SK-N-MC (cell line): ENCODE measurements around the gene VWA7.

Source experiments
- EZH2 ChIP-seq: fragments of 200-600 bp; sonication (generic); IDR thresholded peaks from one replicate; pipeline ENCODE4 v1.6.1; 2017; ENCODE audit warnings: antibody characterized with exemption
- POLR2AphosphoS5 ChIP-seq: IDR thresholded peaks from 2 replicates; pipeline ENCODE4 v1.6.1; 2012; ENCODE audit warnings: mild to moderate bottlenecking, low read depth, low read length, borderline replicate concordance

- TF ChIP-seq EZH2 (no peak), POLR2AphosphoS5 (no peak)
Measured at GRCh38 chr6:31821301-31822035, 44.3 kb upstream of the VWA7 start.
